ENCODE results near the gene MEGF11. TPM values are rescaled to one million over a fixed set of nuclear protein-coding genes. Genes with fewer than 3 reads are reported as not detected.
A peak's percentile ranks its signal among the peaks of the same experiment; 100 is the strongest.

Gene MEGF11
- total and polyA plus RNA-seq, 10 donors = 0.02 to 0.61 (median 0.23) TPM; not detected in 4

DNA sequence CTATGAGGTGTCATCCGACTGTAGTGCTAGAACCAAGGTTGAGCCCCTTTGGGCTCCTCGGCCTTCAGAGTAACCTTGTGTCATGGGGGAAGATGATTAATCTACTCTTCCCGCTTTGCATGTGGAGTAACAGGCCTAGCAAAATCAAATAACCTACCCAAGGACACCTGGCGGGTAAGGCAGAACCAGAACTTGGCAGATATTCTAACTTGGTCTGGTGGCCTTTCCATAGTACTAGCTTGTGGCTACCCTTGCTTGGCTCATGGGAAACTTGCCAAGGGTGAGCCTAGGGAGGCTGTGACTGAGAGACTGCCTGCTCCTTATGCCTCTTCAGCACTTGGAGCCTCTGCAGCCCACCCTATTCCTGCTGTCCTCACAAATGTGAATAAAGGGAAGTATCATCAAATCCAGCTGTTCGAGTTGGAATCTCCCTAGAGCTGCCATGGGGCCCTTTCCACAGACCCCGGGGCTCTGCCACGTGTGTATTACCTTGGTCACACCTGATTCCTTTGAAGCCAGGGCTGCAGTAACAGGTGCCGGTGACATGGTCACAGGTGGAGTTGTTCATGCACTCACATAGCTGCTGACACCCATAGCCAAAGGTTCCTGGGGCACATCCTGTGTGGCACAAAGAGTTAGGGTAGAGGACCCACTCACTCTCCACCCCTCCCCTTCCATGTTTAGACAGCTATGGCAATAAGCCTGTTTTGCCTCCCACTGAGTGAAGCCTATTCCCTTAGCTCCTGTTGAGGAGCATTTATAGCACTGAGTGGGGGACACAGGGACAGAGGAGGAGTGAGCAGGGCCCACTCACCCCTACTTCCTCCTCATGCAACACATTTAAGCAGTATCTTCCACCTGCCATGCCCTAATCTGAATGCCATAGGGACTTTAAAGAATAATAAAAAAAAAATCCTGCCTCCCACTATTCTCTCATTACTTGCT lies 338.3 kb downstream of the MEGF11 start:
- no peaks in the 10 kb centered on the region for H3K9me3 ChIP-seq
- peak overlapping the region in 1 of 8 donors; percentile 20 for H3K27ac ChIP-seq
- H3K36me3 ChIP-seq = peaks cover 0 to 53% (median 4%) of the 10 kb centered on the region in 6 donors
- H3K27me3 ChIP-seq (replicated peaks in 1 of 7) = no peaks in the 10 kb centered on the region
- DNase-seq = no peak
- H3K4me1 ChIP-seq = peaks cover 5 to 50% (median 26%) of the 10 kb centered on the region in 6 donors
- 68 to 84% (median 71%) methylated on average over 7 to 8 of the region's 8 CpGs for WGBS, 5 donors
- intact Hi-C loops (cut with DNase I; ENCODE audit: low total_unique reads) = no loop called here
- TF ChIP-seq, protein P1, sequence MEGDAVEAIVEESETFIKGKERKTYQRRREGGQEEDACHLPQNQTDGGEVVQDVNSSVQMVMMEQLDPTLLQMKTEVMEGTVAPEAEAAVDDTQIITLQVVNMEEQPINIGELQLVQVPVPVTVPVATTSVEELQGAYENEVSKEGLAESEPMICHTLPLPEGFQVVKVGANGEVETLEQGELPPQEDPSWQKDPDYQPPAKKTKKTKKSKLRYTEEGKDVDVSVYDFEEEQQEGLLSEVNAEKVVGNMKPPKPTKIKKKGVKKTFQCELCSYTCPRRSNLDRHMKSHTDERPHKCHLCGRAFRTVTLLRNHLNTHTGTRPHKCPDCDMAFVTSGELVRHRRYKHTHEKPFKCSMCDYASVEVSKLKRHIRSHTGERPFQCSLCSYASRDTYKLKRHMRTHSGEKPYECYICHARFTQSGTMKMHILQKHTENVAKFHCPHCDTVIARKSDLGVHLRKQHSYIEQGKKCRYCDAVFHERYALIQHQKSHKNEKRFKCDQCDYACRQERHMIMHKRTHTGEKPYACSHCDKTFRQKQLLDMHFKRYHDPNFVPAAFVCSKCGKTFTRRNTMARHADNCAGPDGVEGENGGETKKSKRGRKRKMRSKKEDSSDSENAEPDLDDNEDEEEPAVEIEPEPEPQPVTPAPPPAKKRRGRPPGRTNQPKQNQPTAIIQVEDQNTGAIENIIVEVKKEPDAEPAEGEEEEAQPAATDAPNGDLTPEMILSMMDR (IDR thresholded peaks at IDR 0.05 in 8 of 11, conservative IDR thresholded peaks at IDR 0.05 in 3 of 11) = no peak
- TF ChIP-seq POLR2AphosphoS5 (IDR thresholded peaks at IDR 0.05) = no peak
- no peak overlapping the region for H3K4me3 ChIP-seq

DNA sequence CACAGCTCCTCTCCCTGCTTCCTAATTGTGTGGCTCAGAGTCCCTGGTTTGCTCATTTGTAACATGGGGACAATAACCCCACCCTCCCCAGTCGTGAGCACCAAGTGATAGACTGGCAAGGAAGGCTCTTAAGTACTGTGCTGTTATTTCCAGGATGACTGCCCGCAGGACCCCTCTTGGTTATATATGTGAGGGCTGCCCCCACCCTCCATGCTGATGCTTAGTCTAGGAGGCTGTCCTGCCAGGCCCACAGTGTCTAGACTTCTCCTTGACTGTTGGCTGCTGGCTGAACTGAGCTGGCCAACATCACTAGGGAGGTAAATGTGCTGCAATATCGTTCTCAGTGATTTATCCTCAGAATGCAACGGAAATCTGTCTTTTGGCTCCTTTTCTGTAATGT lies 339.2 kb downstream of the MEGF11 start:
- Histone ChIP-seq H3K9me3 (no peaks in the 10 kb centered on the region), H3K27ac (no peak overlapping the region), H3K4me3 (no peak overlapping the region), H3K27me3 (replicated peaks in 1 of 7) (no peaks in the 10 kb centered on the region), H3K4me1 (peaks cover 5 to 41% (median 23%) of the 10 kb centered on the region in 6 donors), H3K36me3 (peaks cover 0 to 62% (median 5%) of the 10 kb centered on the region in 6 donors)
- intact Hi-C loops (cut with DNase I; ENCODE audit: low total_unique reads) = no loop called here
- DNase-seq = no peak
- WGBS, 5 donors = 75 to 88% (median 83%) methylated on average over 4 of the region's 4 CpGs
- no peak for TF ChIP-seq POLR2A (IDR thresholded peaks at IDR 0.05)
- TF ChIP-seq, protein P1 (IDR thresholded peaks at IDR 0.05 in 8 of 11, conservative IDR thresholded peaks at IDR 0.05 in 3 of 11) = no peak
- TF ChIP-seq POLR2AphosphoS5 (IDR thresholded peaks at IDR 0.05) = no peak

DNA sequence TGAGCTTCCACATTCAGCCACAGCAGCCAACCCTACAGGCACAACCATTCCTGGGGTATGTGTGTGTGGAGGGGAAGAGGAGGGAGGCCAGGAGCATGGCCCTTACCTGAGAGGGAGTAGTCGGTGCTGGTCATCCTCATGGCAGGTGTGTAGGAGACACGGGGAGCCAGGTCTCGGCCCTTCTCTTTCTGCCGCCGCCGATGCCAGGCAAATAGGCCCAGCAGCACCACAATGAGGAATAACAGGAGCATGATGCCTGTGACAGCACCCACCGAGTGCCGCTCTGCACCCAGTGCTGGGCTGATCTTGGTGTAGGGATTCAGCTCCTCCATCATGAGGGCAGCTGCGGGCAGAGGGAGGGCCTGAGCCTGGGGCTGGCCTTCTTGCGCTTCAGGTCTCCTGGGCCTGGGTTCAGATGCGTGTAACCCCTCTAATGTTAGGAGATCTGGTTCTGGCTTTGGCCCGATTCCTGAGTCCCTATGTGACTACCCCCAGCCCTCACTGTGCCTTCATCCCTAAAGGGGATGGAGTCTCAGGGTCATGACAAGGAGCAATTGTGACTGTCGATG lies 339.8 kb downstream of the MEGF11 start:
- WGBS, 5 donors = 94 to 97% (median 96%) methylated on average over 6 to 13 of the region's 13 CpGs
- no peak overlapping the region for H3K27ac ChIP-seq

More for the DNA sequence above, 339.8 kb downstream of the MEGF11 start:
- Histone ChIP-seq H3K4me1 (peaks cover 5 to 38% (median 23%) of the 10 kb centered on the region in 6 donors), H3K36me3 (peaks cover 0 to 63% (median 5%) of the 10 kb centered on the region in 6 donors), H3K4me3 (no peak overlapping the region), H3K27me3 (replicated peaks in 1 of 7) (no peaks in the 10 kb centered on the region), H3K9me3 (no peaks in the 10 kb centered on the region)
- no peak for DNase-seq
- intact Hi-C loops (cut with DNase I; ENCODE audit: low total_unique reads) = no loop called here
- TF ChIP-seq POLR2A (IDR thresholded peaks at IDR 0.05) (no peak), POLR2AphosphoS5 (IDR thresholded peaks at IDR 0.05) (peak in 1 of 3 donors; percentile 33)
- TF ChIP-seq, protein P1 (IDR thresholded peaks at IDR 0.05 in 8 of 11, conservative IDR thresholded peaks at IDR 0.05 in 3 of 11) = no peak
